Hepatocyte (in vitro differentiated cells): ENCODE results near the gene HNRNPA1. TPM values are rescaled to one million over a fixed set of nuclear protein-coding genes. Genes with fewer than 3 reads are reported as not detected.

Source experiments
- DNase-seq: peaks from one replicate; pipeline ENCODE4 v3.0.0-alpha.2; 2016; ENCODE audit warnings: low spot score
- H2AFZ ChIP-seq: fragments of 200-600 bp; sonication (generic); 2 replicates; pipeline ENCODE4 v1.6.0; 2016; ENCODE audit warnings: antibody characterized with exemption, mild to moderate bottlenecking
- H3K27ac ChIP-seq: fragments of 200-600 bp; sonication (generic); 2 replicates; pipeline ENCODE4 v1.5.1; 2016; ENCODE audit warnings: mild to moderate bottlenecking
- H3K27me3 ChIP-seq: fragments of 200-600 bp; sonication (generic); 2 replicates; pipeline ENCODE4 v1.6.1; 2016
- H3K36me3 ChIP-seq: fragments of 200-600 bp; sonication (generic); replicated peaks from 2 replicates; pipeline ENCODE4 v1.5.1; 2016; ENCODE audit warnings: low read depth; ENCODE audit not compliant: insufficient read depth
- H3K4me1 ChIP-seq: fragments of 200-600 bp; sonication (generic); 2 replicates; pipeline ENCODE4 v1.5.1; 2016; ENCODE audit warnings: mild to moderate bottlenecking, moderate library complexity; ENCODE audit not compliant: insufficient read depth
- H3K4me2 ChIP-seq: fragments of 200-600 bp; sonication (generic); 2 replicates; pipeline ENCODE4 v1.6.0; 2016
- H3K4me3 ChIP-seq: fragments of 200-600 bp; sonication (generic); 2 replicates; pipeline ENCODE4 v1.5.1; 2016; ENCODE audit warnings: mild to moderate bottlenecking
- H3K79me2 ChIP-seq: fragments of 200-600 bp; sonication (generic); 2 replicates; pipeline ENCODE4 v1.6.0; 2017; ENCODE audit warnings: mild to moderate bottlenecking
- H3K9me2 ChIP-seq: fragments of 200-600 bp; sonication (generic); replicated peaks from 2 replicates; pipeline ENCODE4 v1.6.0; 2017; ENCODE audit warnings: mild to moderate bottlenecking; ENCODE audit not compliant: insufficient read depth
- H3K9me3 ChIP-seq: fragments of 200-600 bp; sonication (generic); 2 replicates; pipeline ENCODE4 v1.5.1; 2016; ENCODE audit warnings: low read depth, mild to moderate bottlenecking
- H4K20me1 ChIP-seq: fragments of 200-600 bp; sonication (generic); 2 replicates; pipeline ENCODE4 v1.6.0; 2016; ENCODE audit warnings: mild to moderate bottlenecking; ENCODE audit not compliant: insufficient read depth, poor library complexity, severe bottlenecking
- EZH2 ChIP-seq: fragments of 200-600 bp; sonication (generic); IDR thresholded peaks from 2 replicates; pipeline ENCODE4 v1.6.1; 2016; ENCODE audit warnings: antibody characterized with exemption, mild to moderate bottlenecking, borderline replicate concordance
- EZH2phosphoT487 ChIP-seq: fragments of 200-600 bp; sonication (generic); IDR thresholded peaks from one replicate; pipeline ENCODE4 v1.6.1; 2018; ENCODE audit warnings: antibody characterized with exemption, mild to moderate bottlenecking, low read depth, moderate library complexity; ENCODE audit not compliant: unreplicated experiment, severe bottlenecking
- WGBS: methylation state at CpG from one replicate; pipeline ENCODE4 v1.1.6; 2016; ENCODE audit warnings: low lambda C conversion rate; ENCODE audit errors: missing lambda C conversion rate; 5-methylcytosine and 5-hydroxymethylcytosine counted together
- polyA plus RNA-seq: library from polyadenylated mRNA; unstranded; fragments of >200 nt; fragmentation: Nextera tagmentation; extraction: Ambion mirVana; gene quantifications from 2 replicates; pipeline ENCODE4 v1.2.1, GENCODE V29; 2016
- total RNA-seq: library from RNA; depleted of rRNA; stranded (reverse); fragments of >200 nt; gene quantifications from 2 replicates; pipeline ENCODE4 v1.2.3, GENCODE V29; 2014
- TF ChIP-seq, protein P1 (sequence below): fragments of 200-600 bp; sonication (generic); IDR thresholded peaks from 2 replicates; pipeline ENCODE4 v1.5.1; 2016; ENCODE audit warnings: antibody characterized with exemption, mild to moderate bottlenecking; ENCODE audit not compliant: poor library complexity

The HNRNPA1 gene
- total and polyA plus RNA-seq, 2 experiments from 2014 or later: 467 to 482 TPM

DNA sequence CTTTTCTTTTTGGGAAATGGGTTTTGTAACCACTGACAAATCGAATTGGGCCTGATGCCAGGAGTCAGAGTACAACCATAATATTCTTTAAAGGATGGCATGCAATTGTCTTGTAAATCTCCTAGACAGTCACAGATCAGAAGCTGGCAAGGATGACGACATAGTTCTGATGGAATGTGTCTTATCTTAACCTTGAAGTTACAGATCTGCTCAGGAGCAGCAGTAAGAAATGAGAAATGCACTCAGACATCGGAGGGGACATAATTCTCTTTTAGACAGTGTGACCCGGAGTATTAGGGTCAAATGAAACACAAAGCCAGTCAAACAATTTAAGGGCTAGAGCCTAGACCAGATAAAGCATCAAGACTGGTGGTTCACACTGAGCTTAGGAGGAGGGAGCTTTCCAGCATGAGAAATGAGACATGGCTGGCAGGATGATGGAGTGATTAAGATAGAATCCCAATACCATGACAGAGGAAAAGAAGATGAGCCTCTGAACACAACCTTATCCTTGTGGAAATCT is 18.1 kb upstream of the HNRNPA1 start:
- H4K20me1 ChIP-seq: no peaks in the 10 kb centered on the region
- H3K27ac ChIP-seq: peak overlapping the region; percentile 70
- peaks cover 87% of the 10 kb centered on the region for H3K79me2 ChIP-seq
- no peak overlapping the region for H2AFZ ChIP-seq
- DNase-seq: peak; percentile 49
- 19% methylated on average over 4 of the region's 4 CpGs for WGBS
- peak overlapping the region; percentile 63 for H3K4me2 ChIP-seq
- H3K27me3 ChIP-seq: no peaks in the 10 kb centered on the region
- H3K9me3 ChIP-seq: no peaks in the 10 kb centered on the region
- no peaks in the 10 kb centered on the region for H3K36me3 ChIP-seq
- peaks cover 38% of the 10 kb centered on the region for H3K4me1 ChIP-seq
- H3K9me2 ChIP-seq: no peaks in the 10 kb centered on the region
- no peak overlapping the region for H3K4me3 ChIP-seq
- no peak for TF ChIP-seq EZH2
- TF ChIP-seq, protein P1, sequence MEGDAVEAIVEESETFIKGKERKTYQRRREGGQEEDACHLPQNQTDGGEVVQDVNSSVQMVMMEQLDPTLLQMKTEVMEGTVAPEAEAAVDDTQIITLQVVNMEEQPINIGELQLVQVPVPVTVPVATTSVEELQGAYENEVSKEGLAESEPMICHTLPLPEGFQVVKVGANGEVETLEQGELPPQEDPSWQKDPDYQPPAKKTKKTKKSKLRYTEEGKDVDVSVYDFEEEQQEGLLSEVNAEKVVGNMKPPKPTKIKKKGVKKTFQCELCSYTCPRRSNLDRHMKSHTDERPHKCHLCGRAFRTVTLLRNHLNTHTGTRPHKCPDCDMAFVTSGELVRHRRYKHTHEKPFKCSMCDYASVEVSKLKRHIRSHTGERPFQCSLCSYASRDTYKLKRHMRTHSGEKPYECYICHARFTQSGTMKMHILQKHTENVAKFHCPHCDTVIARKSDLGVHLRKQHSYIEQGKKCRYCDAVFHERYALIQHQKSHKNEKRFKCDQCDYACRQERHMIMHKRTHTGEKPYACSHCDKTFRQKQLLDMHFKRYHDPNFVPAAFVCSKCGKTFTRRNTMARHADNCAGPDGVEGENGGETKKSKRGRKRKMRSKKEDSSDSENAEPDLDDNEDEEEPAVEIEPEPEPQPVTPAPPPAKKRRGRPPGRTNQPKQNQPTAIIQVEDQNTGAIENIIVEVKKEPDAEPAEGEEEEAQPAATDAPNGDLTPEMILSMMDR: no peak
- TF ChIP-seq EZH2phosphoT487: no peak

DNA sequence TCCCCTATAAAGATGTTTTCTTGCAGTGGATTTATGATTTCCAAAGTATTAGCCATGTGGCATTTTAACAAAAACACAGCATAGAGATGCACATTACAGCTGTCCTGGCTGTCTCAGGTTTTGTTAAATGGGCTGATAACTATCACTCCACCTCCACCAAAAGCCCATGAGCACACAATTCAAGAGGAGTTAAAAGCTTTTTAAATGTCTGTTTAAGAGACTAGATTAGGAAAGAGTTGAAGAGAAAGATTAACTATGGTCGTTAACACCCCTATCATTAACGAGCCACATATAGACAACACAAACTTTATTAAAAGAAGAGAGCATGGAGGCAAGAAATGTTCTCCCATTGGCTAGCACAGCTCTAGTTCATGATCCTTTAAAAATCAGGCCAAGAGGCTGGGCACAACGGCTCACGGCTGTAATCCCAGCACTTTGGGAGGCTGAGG is 15.1 kb upstream of the HNRNPA1 start:
- H3K79me2 ChIP-seq: peaks cover 91% of the 10 kb centered on the region
- WGBS: 54% methylated on average over 4 of the region's 4 CpGs

DNA sequence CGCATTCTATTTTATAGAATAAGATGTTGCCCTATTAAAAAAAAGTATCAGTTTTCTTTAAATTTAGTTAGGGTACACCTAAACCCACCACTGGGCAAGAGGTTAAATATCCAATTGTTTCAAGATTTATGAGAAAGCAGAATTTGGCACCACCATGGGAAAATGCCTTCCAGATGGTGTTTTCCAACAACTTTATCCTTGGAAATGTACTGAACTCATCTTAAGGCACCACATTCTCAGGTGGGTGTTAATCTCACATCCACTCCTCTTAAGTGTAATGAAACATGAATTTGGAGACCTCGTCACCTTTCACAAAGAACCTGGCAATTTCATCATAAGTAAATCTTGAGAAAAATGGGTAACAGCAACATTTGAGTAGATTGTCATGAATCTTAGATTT is 13.7 kb upstream of the HNRNPA1 start:
- Histone ChIP-seq H2AFZ (no peak overlapping the region), H3K79me2 (peaks cover 90% of the 10 kb centered on the region), H3K27me3 (no peaks in the 10 kb centered on the region), H3K9me3 (no peaks in the 10 kb centered on the region), H3K4me2 (no peak overlapping the region), H4K20me1 (no peaks in the 10 kb centered on the region), H3K27ac (peak overlapping the region; percentile 27), H3K4me3 (no peak overlapping the region), H3K36me3 (no peaks in the 10 kb centered on the region), H3K4me1 (peaks cover 18% of the 10 kb centered on the region), H3K9me2 (no peaks in the 10 kb centered on the region)
- DNase-seq: no peak
- WGBS: 82% methylated on average over 2 of the region's 2 CpGs
- TF ChIP-seq EZH2 (no peak), EZH2phosphoT487 (no peak)
- TF ChIP-seq, protein P1: no peak

More for the DNA sequence above, 15.1 kb upstream of the HNRNPA1 start:
- no peaks in the 10 kb centered on the region for H3K27me3 ChIP-seq
- H3K4me1 ChIP-seq: peaks cover 23% of the 10 kb centered on the region
- no peak overlapping the region for H2AFZ ChIP-seq
- no peak overlapping the region for H3K4me2 ChIP-seq
- H3K4me3 ChIP-seq: no peak overlapping the region
- H3K9me3 ChIP-seq: no peaks in the 10 kb centered on the region
- TF ChIP-seq EZH2 (no peak), EZH2phosphoT487 (no peak)
- TF ChIP-seq, protein P1: no peak
- no peaks in the 10 kb centered on the region for H4K20me1 ChIP-seq
- no peak for DNase-seq
- H3K9me2 ChIP-seq: no peaks in the 10 kb centered on the region
- H3K27ac ChIP-seq: no peak overlapping the region
- H3K36me3 ChIP-seq: no peaks in the 10 kb centered on the region

DNA sequence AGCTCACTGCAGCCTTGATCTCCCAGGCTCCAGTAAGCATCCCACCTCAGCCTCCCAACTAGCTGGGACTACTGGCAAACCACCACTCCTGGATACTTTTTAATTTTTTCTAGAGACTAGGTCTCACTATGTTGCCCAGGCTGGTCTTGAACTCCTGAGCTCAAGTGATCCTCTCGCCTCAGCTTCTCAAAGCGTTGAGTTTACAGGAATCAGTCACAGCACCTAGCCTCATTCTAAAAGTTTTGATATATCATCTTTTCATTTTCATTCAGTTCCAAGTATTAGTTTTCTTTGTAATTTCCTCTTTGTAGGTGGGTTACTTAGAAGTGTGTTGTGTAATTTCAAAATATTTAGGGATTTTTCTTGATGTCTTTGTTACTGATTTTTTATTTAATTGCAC is 10.2 kb upstream of the HNRNPA1 start:
- Histone ChIP-seq H2AFZ (no peak overlapping the region), H3K79me2 (peaks cover 92% of the 10 kb centered on the region), H3K4me1 (peaks cover 3% of the 10 kb centered on the region), H3K9me3 (no peaks in the 10 kb centered on the region), H3K4me2 (no peak overlapping the region), H3K27me3 (no peaks in the 10 kb centered on the region), H4K20me1 (no peaks in the 10 kb centered on the region), H3K9me2 (no peaks in the 10 kb centered on the region), H3K4me3 (no peak overlapping the region), H3K27ac (no peak overlapping the region), H3K36me3 (no peaks in the 10 kb centered on the region)
- 98% methylated on average over 2 of the region's 2 CpGs for WGBS
- TF ChIP-seq EZH2: no peak
- TF ChIP-seq, protein P1: no peak
- no peak for TF ChIP-seq EZH2phosphoT487
- DNase-seq: no peak
